ENCODE results near the gene CTTNBP2.

The CTTNBP2 gene

DNA sequence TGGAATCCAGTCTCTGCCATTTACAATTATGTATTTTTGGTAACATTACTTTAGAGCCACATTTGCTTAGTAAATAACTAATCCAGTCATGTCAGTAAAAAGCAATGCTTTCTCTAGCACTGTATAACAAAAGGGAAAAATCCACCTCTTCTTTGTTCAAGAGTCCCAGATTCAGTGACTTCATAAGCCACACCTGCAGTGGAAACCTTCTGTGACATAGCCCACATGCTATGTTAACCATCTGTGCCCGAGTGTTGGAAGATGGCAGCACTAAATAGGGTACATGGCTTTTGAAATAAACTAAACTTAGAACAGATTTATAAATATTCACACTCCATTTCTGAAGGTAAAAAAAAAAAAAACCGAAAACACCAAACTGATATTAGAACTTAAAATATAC, 83.0 kb downstream of the CTTNBP2 start:
- no peak for DNase-seq (ENCODE audit: low read depth in 2 of 2)

DNA sequence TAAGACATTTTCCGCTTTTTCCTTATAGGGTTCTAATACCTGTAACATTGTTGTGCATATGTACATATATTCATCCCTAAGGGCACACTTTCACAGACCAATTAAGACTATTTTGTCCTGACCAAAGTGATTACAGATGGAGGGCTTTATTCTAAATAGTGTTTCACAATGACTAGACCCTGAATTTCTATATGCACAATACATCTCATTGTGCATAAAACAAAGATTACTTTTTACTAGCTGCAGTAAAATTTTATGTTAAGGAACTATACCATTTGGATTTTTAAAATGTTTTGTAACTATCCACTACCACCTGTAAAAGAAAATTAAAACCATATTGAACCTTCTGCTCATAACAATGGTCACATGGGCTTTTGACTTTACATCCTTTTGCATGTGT, 87.8 kb downstream of the CTTNBP2 start:
- no peak for DNase-seq (ENCODE audit: low read depth in 2 of 2)

DNA sequence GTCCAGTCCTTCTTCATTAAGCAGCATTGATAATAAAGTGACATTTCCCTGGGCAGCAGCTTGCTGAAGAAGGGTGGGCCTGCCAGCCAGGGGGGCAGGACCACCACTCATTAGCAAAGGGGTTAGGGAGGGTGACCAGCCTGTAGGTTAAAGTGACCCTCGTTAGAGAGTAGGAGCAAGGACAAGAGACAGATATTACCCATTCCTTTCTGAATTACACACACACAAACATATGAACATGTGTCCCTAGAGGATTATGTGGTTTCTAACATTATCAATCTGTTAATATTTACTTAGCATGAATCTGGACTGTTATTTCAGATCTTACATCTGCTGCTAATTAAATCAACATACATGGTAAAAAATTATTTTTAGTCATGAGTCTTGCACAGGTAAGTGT, 88.9 kb downstream of the CTTNBP2 start:
- no peak for DNase-seq (ENCODE audit: low read depth in 2 of 2)

DNA sequence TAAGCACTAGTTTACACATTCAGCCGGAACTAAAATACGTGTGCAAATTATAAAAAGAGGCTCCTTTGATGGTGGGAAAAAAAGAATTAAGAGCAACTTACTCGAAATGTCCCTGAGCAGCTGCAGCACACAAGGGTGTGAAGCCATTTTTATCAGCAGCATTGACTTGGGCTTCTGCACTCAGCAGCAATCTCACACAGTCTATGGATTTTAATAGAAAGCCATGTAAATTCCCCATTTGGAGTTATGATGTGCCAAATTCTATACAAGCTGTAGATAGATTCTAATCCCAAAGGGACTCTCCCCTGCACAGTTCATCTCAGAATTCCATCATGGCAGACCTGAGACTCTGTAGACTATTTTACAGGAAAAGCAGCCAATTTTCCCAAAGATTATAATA, 90.5 kb downstream of the CTTNBP2 start:
- DNase-seq (ENCODE audit: low read depth in 2 of 2) = no peak

DNA sequence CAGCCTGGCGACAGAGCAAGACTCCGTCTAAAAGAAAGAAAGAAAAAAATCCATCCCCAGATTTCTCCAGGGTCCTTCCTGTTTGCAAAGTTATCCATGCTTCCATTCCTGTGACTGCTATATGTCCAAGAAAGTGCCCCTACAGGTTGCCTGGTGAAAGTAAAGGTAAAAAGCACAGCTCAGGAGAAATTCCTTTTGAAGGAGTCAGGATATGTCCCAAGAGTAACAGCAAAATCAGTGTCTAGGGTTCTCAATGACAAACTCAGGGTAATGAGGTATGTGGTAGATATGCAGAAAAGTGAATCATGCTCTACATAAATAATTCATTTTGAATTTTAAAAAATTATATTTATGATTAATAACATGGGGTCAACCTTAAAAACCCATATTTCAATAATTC, 91.5 kb downstream of the CTTNBP2 start:
- no peak for DNase-seq (ENCODE audit: low read depth in 2 of 2)

DNA sequence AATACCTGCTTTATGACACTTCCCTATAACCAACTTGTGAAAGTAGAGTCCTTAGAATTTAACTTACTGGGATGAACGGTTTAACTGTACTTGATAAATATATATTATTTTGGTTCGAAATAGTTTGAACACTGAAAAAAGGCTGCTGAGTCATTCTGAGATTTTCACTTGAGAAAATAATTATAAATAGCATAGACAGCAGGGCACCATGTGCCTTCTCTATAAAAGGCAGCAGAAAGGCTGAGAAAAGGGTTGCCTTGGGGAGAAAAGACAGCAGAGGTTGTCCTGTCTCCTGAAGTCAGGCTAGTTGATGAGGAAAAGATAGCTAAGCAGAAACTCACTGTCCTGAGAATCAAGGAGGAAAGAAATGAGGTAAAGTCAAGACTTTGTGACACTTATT, 92.4 kb downstream of the CTTNBP2 start:
- no peak for DNase-seq (ENCODE audit: low read depth in 2 of 2)

DNA sequence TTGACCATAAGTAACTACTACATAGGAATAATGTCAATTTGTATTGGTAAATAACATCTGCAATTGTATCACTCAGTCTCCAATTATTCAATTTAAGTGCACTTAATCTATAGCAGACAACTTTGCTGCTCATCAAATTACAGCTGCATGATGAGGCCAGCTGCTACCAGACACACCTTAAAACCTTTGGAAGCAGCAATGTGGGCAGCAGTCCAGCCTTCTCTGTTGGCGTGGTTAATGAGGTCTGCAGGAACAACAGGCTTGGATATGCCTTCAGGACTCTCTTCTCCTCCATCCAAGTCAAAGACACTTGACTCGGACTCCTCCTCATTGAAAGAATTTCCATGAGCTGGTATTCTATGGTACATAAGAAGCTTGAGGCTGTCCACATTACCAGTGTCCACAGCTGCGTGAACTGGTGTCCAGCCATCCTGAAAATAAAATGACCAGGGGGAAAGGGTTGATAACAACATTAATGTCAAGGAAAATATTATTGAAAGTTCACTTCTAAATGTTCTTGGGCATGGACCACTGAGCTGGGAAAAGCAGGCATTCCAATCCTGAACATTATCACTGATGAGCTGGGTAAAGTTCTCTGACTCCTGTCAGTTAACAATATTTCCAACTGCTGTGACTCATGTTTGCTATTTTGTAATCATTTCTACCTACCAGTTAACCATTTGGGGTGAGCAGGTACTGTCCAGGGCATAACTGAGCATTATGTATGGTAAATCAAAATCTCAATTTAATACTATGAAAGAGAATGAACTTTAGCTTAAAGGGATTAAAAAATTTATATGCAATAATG, 95.7 kb downstream of the CTTNBP2 start:
- no peak for DNase-seq (ENCODE audit: low read depth in 2 of 2)

DNA sequence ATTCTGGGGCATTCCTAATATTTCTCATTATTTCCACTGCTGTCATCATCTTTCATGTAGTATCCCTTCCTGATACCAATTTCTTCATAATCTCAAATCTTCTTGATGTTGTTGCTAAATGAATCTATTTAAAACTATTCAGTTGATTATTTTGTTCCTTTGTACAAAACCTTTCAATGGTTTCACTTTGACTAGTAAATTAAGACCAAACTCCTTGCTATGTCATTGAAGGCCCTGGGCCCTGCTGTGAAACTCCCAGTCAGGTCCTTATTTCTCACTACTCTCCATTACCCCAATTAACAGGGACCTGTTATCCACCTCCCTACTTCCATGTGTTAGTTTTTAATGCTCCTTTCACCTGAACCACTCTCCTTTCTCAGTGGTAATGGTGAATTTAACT, 97.0 kb downstream of the CTTNBP2 start:
- DNase-seq (ENCODE audit: low read depth in 2 of 2) = no peak

DNA sequence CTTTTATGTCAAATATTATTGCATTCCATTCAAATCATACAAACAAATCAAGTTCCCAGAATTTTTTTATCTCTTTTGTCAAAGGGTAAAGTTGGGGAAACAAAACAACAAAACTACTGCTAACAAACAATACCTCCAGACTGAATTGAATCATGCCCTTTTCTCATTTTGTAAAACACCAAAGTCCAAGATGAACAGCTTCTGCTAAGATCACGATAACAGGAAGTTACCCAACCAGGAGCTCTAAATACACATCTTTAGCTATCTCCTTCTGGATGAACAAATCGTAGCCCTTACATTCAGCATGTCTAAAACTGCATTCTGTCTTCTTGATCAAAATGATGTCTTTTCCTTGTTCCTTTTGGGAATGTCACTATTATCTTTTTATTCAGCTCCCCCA, 97.4 kb downstream of the CTTNBP2 start:
- DNase-seq (ENCODE audit: low read depth in 2 of 2) = no peak

DNA sequence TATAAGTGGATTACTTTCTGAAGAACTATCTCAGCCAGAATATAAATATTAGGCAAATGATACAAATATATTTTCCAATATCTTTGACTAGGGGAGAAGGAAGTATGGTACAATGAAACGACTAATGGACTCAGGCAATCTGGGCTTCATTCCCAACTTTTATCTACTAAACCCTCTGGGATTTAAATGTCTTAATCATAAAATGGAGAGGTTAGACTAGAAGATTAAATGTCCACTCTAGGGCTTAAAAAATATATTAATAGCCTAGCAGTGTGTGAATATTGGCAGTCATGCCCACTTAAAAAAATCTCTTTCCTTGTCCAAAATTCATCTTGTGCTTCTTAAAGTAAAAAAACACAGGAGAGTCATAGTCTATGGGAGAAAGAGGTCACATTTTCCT, 98.3 kb downstream of the CTTNBP2 start:
- no peak for DNase-seq (ENCODE audit: low read depth in 2 of 2)

DNA sequence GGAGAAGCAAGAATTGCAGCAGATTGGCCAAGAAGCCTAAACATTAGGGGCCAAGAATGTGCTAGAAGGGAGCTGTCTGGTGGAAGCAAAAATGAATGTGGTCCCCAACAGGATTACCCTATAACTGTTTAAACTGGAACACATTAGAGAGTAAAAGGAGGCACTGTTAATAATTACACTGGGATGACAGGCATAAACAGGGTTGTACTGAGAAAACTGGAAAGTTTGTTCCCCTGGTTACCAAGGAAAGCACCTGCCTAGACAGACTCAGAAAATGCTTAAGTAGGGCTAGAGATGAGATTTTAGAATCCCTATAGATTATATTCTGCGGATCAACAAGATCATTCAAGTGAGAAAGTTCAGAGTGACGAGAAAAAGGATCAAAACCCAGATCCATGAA, 100.8 kb downstream of the CTTNBP2 start:
- DNase-seq (ENCODE audit: low read depth in 2 of 2) = no peak

DNA sequence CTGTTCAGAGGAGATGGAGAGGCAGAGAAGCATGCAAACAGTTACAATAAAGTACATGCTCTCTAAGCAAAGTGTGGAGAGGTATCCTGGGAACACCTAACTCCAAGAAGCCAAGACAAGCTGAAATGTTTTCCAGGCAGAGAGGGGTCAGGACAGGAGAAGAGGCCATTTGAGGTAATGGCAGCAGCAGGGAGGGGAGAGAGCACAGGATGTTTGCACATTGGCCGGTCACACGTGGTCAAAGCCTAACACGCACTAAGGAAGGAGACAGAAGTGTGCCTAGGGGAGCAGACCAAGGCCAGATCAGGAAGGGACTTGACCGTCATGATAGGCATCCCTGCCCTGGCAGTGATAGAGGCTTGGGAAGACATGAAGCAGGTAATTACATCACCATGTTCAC, 101.5 kb downstream of the CTTNBP2 start:
- DNase-seq (ENCODE audit: low read depth in 2 of 2) = no peak

DNA sequence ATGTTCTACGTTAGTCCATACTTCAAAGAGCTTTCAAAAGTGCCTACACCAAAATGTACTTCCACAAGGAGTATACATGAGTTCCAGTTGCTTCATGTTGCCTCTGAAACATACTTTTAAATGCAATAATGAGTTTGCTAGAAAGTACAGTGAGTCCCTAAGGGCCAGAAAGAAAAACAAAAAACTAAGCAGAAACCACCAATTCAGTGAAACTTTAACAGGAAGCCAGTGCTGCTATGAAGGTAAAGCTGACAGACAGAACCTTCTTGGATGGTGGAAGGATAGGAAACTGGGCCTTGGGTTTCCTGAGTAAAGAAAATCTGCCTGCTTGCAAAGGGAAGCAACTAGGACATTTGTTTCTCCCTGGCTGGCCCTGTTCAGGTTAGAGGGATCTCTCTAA, 104.2 kb downstream of the CTTNBP2 start:
- DNase-seq (ENCODE audit: low read depth in 2 of 2) = no peak

DNA sequence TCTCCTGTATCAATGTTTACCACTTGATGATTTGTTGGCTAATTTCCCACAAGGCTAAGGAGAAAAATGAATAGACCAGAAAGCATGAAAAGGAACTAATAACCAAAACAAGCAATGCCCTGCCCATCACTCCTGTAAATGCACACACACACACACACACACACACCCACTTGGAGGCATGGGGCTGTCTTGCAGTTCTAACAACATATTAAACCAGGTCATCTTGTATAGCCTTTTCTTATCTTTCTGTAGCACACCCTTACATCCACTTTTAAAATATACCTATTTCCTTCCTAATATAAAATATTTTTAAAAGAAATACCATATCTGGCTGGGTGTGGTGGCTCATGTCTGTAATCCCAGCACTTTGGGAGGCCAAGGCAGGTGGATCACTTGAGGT, 105.3 kb downstream of the CTTNBP2 start:
- no peak for DNase-seq (ENCODE audit: low read depth in 2 of 2)

DNA sequence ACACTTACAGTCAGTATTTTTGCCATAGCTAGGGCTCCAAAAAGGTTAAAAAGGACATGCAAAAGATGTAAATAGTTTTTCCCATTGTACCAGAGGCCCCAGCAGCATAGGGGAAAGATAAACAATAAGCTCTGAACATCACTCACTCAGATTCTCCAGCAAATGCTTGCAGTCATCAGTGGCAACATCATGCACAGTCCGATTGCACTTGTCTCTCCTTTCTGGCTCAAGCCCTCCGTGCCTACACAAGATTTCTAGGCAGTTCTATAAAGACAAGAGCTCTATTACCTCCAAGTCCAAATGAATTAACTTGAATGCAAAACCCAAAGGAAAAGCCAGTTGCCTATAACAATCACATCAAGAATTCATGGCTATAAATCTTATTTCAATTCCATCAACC, 106.3 kb downstream of the CTTNBP2 start:
- no peak for DNase-seq (ENCODE audit: low read depth in 2 of 2)

DNA sequence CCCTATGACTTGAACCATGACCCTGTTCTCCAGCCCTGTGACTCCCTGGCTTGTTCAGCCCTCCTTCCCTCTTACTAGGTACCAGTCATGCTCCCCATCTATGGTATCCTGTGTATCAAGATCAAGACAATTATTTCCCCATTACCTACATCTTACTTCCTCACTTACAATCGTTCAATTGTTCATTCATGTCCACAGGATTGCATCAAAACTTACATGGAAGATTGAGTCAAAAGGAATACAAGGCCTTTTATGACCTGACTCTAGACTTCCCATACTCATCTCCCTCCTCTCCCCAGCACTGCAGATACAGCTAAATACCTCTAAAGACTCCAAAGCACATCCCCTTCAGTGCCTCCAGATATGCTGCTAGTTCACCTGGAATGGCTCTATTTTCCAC, 109.2 kb downstream of the CTTNBP2 start:
- no peak for DNase-seq (ENCODE audit: low read depth in 2 of 2)

DNA sequence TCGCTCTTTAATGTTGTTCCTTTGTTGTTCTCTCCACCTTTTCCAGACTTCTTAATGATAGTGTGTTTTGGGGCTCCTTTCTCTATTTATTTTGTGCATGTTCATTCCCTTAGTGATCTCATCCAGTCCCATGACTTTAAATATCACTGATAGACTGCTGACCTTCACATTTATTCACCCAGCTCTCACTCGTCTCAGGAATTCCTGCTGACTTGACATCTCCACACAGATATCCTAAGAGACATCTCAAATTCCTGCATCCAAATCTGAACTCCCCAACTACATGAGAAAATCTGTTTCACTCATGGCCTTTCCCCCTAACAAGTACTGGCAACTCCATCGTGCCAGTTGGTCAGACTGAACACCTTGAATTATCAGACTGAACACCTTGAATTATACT, 111.2 kb downstream of the CTTNBP2 start:
- DNase-seq (ENCODE audit: low read depth in 2 of 2) = no peak

DNA sequence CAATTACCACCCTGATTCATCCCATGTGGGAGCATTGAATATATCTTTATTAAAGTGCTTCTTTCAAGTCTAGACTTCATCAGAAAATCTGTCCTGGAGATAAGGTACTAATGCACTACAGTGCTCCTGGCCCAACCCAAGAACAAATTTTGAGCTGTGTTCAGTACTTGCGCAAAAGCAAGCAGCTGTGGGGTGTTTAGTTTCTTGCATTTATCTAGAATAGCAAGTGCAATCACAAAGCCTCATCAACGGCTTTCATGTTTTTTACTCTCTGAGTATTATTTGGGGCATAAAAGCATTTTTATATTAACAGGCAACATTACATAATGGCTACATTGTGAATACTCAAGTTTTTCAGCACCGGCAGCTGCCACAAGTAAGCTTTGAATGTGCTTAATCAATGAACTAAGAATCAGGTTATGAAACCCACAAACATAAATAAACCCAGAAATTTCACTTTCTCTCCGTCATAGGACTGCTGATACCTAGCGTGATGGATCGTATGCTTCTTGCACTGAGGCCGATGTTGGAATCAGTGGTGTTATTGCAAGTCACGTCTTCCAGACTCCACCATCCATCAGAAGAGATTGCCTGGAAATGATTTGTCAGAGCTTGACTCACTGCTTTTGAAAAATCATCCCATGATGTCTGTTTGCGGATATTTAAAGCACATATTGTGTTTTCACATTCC, 113.1 kb downstream of the CTTNBP2 start:
- no peak for DNase-seq (ENCODE audit: low read depth in 2 of 2)

DNA sequence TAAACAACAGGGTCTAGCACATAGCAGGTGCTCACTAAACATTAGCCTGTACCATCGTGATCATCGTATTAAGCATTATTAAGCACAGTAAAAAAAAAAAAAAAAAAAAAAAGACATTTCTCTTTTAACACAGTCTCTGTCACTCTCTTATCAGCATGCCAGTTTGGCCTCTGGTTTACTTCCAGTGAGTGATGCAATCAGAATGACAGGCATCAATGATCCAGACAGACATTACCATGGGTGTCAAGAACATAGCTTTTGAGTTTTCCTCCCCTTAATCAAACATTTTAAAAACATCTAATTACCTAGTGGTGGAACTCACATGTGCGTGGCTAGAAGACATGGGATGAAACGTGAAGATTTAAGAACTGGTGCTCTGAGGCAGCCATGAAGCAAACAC, 115.8 kb downstream of the CTTNBP2 start:
- no peak for DNase-seq (ENCODE audit: low read depth in 2 of 2)

DNA sequence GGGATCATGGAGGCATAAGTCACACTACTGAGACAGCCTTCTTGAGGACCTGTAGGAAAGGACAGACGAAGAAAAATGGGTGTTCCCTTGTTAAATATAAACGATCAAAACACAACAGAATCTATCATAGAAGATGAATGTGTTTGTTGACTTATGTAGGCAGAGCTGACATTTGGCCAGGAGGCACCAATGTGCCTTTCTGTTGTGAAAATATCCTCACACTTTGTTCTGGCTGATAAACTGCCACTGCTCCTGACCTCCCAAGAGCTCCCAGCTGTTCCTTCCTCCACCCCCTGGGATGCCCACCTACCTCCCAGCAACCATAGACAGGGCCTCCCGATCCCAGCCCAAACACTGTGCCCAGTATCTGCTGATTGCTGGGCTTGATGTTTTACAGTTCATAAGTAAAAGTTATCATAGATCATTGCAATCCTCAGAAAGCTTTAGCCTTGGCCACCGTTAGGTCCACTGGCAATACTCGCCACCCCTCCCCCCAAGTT, 116.6 kb downstream of the CTTNBP2 start:
- DNase-seq (ENCODE audit: low read depth in 2 of 2) = no peak

DNA sequence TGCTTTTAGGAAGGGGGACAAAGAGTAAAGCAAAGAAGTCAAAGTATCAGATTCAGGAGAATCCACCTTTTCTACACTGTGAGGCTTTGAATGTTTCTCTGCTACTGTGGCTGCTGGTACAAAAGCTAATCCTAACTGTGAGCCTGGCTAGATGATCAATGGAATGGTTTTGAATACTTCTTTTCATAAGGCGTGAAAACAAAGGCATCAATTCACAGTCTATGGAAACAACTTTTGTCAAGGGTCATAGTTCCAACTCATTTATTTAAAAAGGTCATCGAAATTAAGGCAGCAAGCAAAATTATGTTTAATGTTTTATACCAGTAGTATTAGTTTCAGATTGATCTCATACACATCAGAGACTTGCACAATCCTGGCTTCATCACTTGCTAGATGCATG, 118.1 kb downstream of the CTTNBP2 start:
- no peak for DNase-seq (ENCODE audit: low read depth in 2 of 2)

DNA sequence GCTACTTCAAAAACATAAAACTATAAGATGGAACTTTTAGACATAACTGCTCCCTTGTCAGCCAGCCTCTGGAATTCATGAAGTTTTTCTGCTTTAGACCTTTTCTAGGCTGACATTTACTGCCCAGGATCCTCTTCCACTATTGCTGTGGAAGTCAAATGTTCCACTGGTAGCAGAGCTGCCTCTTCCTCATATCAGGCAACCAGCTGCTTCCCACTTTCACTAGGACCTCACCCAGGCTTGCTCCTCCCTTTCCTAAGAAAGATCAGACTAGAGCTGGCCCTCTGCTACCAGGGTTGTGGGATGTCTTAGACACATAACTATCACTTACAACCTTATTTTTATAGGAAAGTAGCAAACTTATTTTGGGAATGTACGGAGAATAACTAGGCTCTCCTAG, 121.5 kb downstream of the CTTNBP2 start:
- no peak for DNase-seq (ENCODE audit: low read depth in 2 of 2)
